Subcutaneous adipose tissue (tissue), 4 donors: ENCODE results near the gene ZNF384. TPM values are rescaled to one million over a fixed set of nuclear protein-coding genes. Genes with fewer than 3 reads are reported as not detected.

Experiments used
- CTCF ChIP-seq: fragments of 450-650 bp; IDR thresholded peaks from one replicate; pipeline ENCODE4 v1.5.1; 2016; ENCODE audit warnings: low read depth, mild to moderate bottlenecking, control low read depth, antibody characterized with exemption, moderate library complexity
- total RNA-seq, 4 donors: library from RNA; depleted of rRNA; stranded (reverse); fragments of >200 nt; gene quantifications; one replicate each; pipeline ENCODE4 v1.1.0, GENCODE V29; 2016

Gene ZNF384
- total RNA-seq, 4 donors from 2014 or later = 21.8 to 34.9 (median 25.4) TPM

GRCh38 chr12:6646276-6647082, 42.7 kb downstream of the ZNF384 start:
- no peak for TF ChIP-seq CTCF

GRCh38 chr12:6644903-6645302, 44.3 kb downstream of the ZNF384 start:
- no peak for TF ChIP-seq CTCF

GRCh38 chr12:6644257-6644596, 44.9 kb downstream of the ZNF384 start:
- no peak for TF ChIP-seq CTCF

- no peak for TF ChIP-seq CTCF
These were observed 45.5 kb downstream of the ZNF384 start for GRCh38 chr12:6643569-6644256.

GRCh38 chr12:6641131-6641530, 48.0 kb downstream of the ZNF384 start:
- no peak for TF ChIP-seq CTCF

- TF ChIP-seq CTCF = no peak
These were observed 48.7 kb downstream of the ZNF384 start for GRCh38 chr12:6640497-6640896.

GRCh38 chr12:6639151-6639801, 49.9 kb downstream of the ZNF384 start:
- TF ChIP-seq CTCF = no peak
